ENCODE results near the gene MRPL19. TPM values are rescaled to one million over a fixed set of nuclear protein-coding genes. Genes with fewer than 3 reads are reported as not detected.

Gene MRPL19
- polyA plus RNA-seq, 3 donors = 4.5 to 25.0 (median 25.0) TPM

- no peak overlapping the region for H3K9ac ChIP-seq (ENCODE audit: insufficient read depth, low read length, poor library complexity, severe bottlenecking)
- no peak overlapping the region for H3K4me3 ChIP-seq (replicated peaks in 1 of 3; ENCODE audit: low read depth in 2 of 3, low read length in 3 of 3)
- no peak overlapping the region for H3K4me3 Mint-ChIP-seq
- no peaks in the 10 kb centered on the region for H3K4me1 Mint-ChIP-seq
- peaks cover 15 to 21% of the 10 kb centered on the region in 2 donors for H3K27me3 ChIP-seq (ENCODE audit: control insufficient read depth in 2 of 2, insufficient read depth in 2 of 2, low read length in 2 of 2)
- H2AFZ ChIP-seq (ENCODE audit: insufficient read depth, low read depth, low read length, poor library complexity, severe bottlenecking) = no peak overlapping the region
- H3K79me2 ChIP-seq (ENCODE audit: insufficient read depth, low read length) = no peaks in the 10 kb centered on the region
- no peak for DNase-seq
- H3K27me3 Mint-ChIP-seq (ENCODE audit: low read depth in 3 of 3) = peaks cover 24 to 37% (median 25%) of the 10 kb centered on the region in 3 donors
- no peaks in the 10 kb centered on the region for H3K36me3 ChIP-seq (replicated peaks in 1 of 2; ENCODE audit: control insufficient read depth in 1 of 2, insufficient read depth in 2 of 2, low read length in 2 of 2)
- no peaks in the 10 kb centered on the region for H3K4me1 ChIP-seq (ENCODE audit: control insufficient read depth in 1 of 2, insufficient read depth in 2 of 2, low read length in 2 of 2)
- intact Hi-C loops (cut with micrococcal nuclease) = loop anchor here in 1 of 2 donors (10.0 kb wide), 1 partner anchor 689 kb away; no protein-coding TSS in a partner anchor
- no peak overlapping the region for H3K27ac Mint-ChIP-seq
- no peaks in the 10 kb centered on the region for H3K36me3 Mint-ChIP-seq
- H4K20me1 ChIP-seq (ENCODE audit: insufficient read depth, low read length) = no peaks in the 10 kb centered on the region
- WGBS (ENCODE audit: insufficient coverage) = no CpG with 5 or more reads among the region's 1 CpG
- H3K27ac ChIP-seq (ENCODE audit: low read depth in 1 of 2, low read length in 2 of 2) = no peak overlapping the region
- H3K9me3 ChIP-seq (replicated peaks in 1 of 2; ENCODE audit: control insufficient read depth in 1 of 2, insufficient read depth in 1 of 2, low read length in 2 of 2) = no peaks in the 10 kb centered on the region
- no peak for TF ChIP-seq CTCF (IDR thresholded peaks at IDR 0.05)
- peaks cover 0 to 5% (median 0%) of the 10 kb centered on the region in 7 donors for H3K9me3 Mint-ChIP-seq
- H3K4me2 ChIP-seq (replicated peaks; ENCODE audit: extremely low read depth, low read length, poor library complexity, severe bottlenecking) = no peak overlapping the region
Observed at GRCh38 chr2:75603477-75603876, 43.1 kb upstream of the MRPL19 start.

GRCh38 chr2:75604484-75604883, 42.1 kb upstream of the MRPL19 start:
- H3K9me3 Mint-ChIP-seq = peaks cover 0 to 4% (median 0%) of the 10 kb centered on the region in 7 donors
- intact Hi-C loops (cut with micrococcal nuclease) = loop anchor here in 1 of 2 donors (10.0 kb wide), 1 partner anchor 690 kb away; no protein-coding TSS in a partner anchor
- no peak overlapping the region for H3K4me3 Mint-ChIP-seq
- no peaks in the 10 kb centered on the region for H3K36me3 Mint-ChIP-seq
- Histone ChIP-seq H2AFZ (ENCODE audit: insufficient read depth, low read depth, low read length, poor library complexity, severe bottlenecking) (no peak overlapping the region), H3K4me2 (replicated peaks; ENCODE audit: extremely low read depth, low read length, poor library complexity, severe bottlenecking) (no peak overlapping the region), H3K9ac (ENCODE audit: insufficient read depth, low read length, poor library complexity, severe bottlenecking) (no peak overlapping the region), H3K4me3 (replicated peaks in 1 of 3; ENCODE audit: low read depth in 2 of 3, low read length in 3 of 3) (no peak overlapping the region), H3K79me2 (ENCODE audit: insufficient read depth, low read length) (no peaks in the 10 kb centered on the region), H3K36me3 (replicated peaks in 1 of 2; ENCODE audit: control insufficient read depth in 1 of 2, insufficient read depth in 2 of 2, low read length in 2 of 2) (no peaks in the 10 kb centered on the region), H3K4me1 (ENCODE audit: control insufficient read depth in 1 of 2, insufficient read depth in 2 of 2, low read length in 2 of 2) (no peaks in the 10 kb centered on the region), H3K27me3 (ENCODE audit: control insufficient read depth in 2 of 2, insufficient read depth in 2 of 2, low read length in 2 of 2) (peaks cover 24 to 25% of the 10 kb centered on the region in 2 donors), H4K20me1 (ENCODE audit: insufficient read depth, low read length) (no peaks in the 10 kb centered on the region), H3K9me3 (replicated peaks in 1 of 2; ENCODE audit: control insufficient read depth in 1 of 2, insufficient read depth in 1 of 2, low read length in 2 of 2) (no peaks in the 10 kb centered on the region), H3K27ac (ENCODE audit: low read depth in 1 of 2, low read length in 2 of 2) (no peak overlapping the region)
- 80% methylated on average over 4 of the region's 4 CpGs for WGBS (ENCODE audit: insufficient coverage)
- H3K27me3 Mint-ChIP-seq (ENCODE audit: low read depth in 3 of 3) = peaks cover 31 to 46% (median 31%) of the 10 kb centered on the region in 3 donors
- DNase-seq = no peak
- no peak overlapping the region for H3K27ac Mint-ChIP-seq
- TF ChIP-seq CTCF (IDR thresholded peaks at IDR 0.05) = no peak
- peaks cover 3% of the 10 kb centered on the region for H3K4me1 Mint-ChIP-seq

Measured in CD14-positive monocyte (primary cell).